Measurements from ENCODE around the gene SLCO6A1.
A peak's percentile ranks its signal among the peaks of the same experiment; 100 is the strongest.
"Not testable (repeated sequence)": the region's sequence is repeated elsewhere in the genome, so short reads cannot be mapped to it uniquely, and the experiment has no call there.

Gene SLCO6A1

GRCh38 chr5:102498271-102499034, at the start of gene SLCO6A1:
SLCO6A1 (minus strand) TSS chr5:102499001; CDS start chr5:102498844, 157 bp downstream.
- DNase-seq (ENCODE audit: low read depth), result no peak

GRCh38 chr5:102547141-102548035, 48.6 kb upstream of the SLCO6A1 start:
- DNase-seq (ENCODE audit: low read depth), result no peak

GRCh38 chr5:102545175-102545574, 46.4 kb upstream of the SLCO6A1 start:
- no peak for DNase-seq (ENCODE audit: low read depth)

- DNase-seq (ENCODE audit: low read depth), result no peak
Observed at GRCh38 chr5:102542057-102542456, 43.3 kb upstream of the SLCO6A1 start.

GRCh38 chr5:102539996-102540728, 41.4 kb upstream of the SLCO6A1 start:
- no peak for DNase-seq (ENCODE audit: low read depth)

- no peak for DNase-seq (ENCODE audit: low read depth)
Observed at GRCh38 chr5:102539562-102539961, 40.8 kb upstream of the SLCO6A1 start.

GRCh38 chr5:102537011-102537410, 38.2 kb upstream of the SLCO6A1 start:
- no peak for DNase-seq (ENCODE audit: low read depth)

GRCh38 chr5:102536323-102536928, 37.6 kb upstream of the SLCO6A1 start:
- DNase-seq (ENCODE audit: low read depth), result no peak

GRCh38 chr5:102532123-102532522, 33.3 kb upstream of the SLCO6A1 start:
- no peak for DNase-seq (ENCODE audit: low read depth)

GRCh38 chr5:102531506-102531905, 32.7 kb upstream of the SLCO6A1 start:
- no peak for DNase-seq (ENCODE audit: low read depth)

- DNase-seq (ENCODE audit: low read depth), result no peak
Observed at GRCh38 chr5:102529447-102529846, 30.6 kb upstream of the SLCO6A1 start.

- no peak for DNase-seq (ENCODE audit: low read depth)
Observed at GRCh38 chr5:102529031-102529430, 30.2 kb upstream of the SLCO6A1 start.

- no peak for DNase-seq (ENCODE audit: low read depth)
Observed at GRCh38 chr5:102528600-102528999, 29.8 kb upstream of the SLCO6A1 start.

GRCh38 chr5:102527547-102527946, 28.7 kb upstream of the SLCO6A1 start:
- DNase-seq (ENCODE audit: low read depth), result no peak

GRCh38 chr5:102523541-102524175, 24.9 kb upstream of the SLCO6A1 start:
- DNase-seq (ENCODE audit: low read depth), result no peak

- peak; percentile 38 for DNase-seq (ENCODE audit: low read depth)
Observed at GRCh38 chr5:102511666-102512065, 12.9 kb upstream of the SLCO6A1 start.

GRCh38 chr5:102491261-102491914, 7.4 kb downstream of the SLCO6A1 start:
- not testable (repeated sequence) for DNase-seq (ENCODE audit: low read depth)

GRCh38 chr5:102483736-102484135, 15.1 kb downstream of the SLCO6A1 start:
- DNase-seq (ENCODE audit: low read depth), result peak; percentile 38

- DNase-seq (ENCODE audit: low read depth), result peak; percentile 56
Observed at GRCh38 chr5:102481054-102481715, 17.6 kb downstream of the SLCO6A1 start.

- DNase-seq (ENCODE audit: low read depth), result peak; percentile 8
Observed at GRCh38 chr5:102453716-102454115, 45.1 kb downstream of the SLCO6A1 start.
